GM12892 (cell line): Measurements from ENCODE around the gene TMEM209.

Experiments
- POLR2A ChIP-seq: IDR thresholded peaks from 2 replicates; pipeline ENCODE4 v1.6.1; 2011; ENCODE audit warnings: low read depth, low read length, control low read depth
- POLR2AphosphoS5 ChIP-seq: IDR thresholded peaks from 2 replicates; pipeline ENCODE4 v1.6.1; 2011; ENCODE audit warnings: low read depth, low read length, control low read depth

GRCh38 chr7:130123501-130123900 lies 81.7 kb downstream of the TMEM209 start:
- TF ChIP-seq POLR2AphosphoS5 (no peak), POLR2A (no peak)
